Trophoblast cell (in vitro differentiated cells and primary cell): ENCODE data around the gene COL5A1.
"Not testable (repeated sequence)": the region's sequence is repeated elsewhere in the genome, so short reads cannot be mapped to it uniquely, and the experiment has no call there.

Experiments used
- DNase-seq, 2 donors: peaks; one replicate each; pipeline ENCODE4 v3.0.0-alpha.2; 2016
- H2AFZ ChIP-seq: 2 replicates; pipeline ENCODE4 v1.6.1; 2013; ENCODE audit warnings: low read length, moderate library complexity, mild to moderate bottlenecking; ENCODE audit not compliant: insufficient read depth, poor library complexity
- H2AK5ac ChIP-seq: 2 replicates; pipeline ENCODE4 v1.6.1; 2013; ENCODE audit warnings: mild to moderate bottlenecking, low read length
- H2BK120ac ChIP-seq: 2 replicates; pipeline ENCODE4 v1.6.1; 2013; ENCODE audit warnings: low read length, mild to moderate bottlenecking, moderate library complexity; ENCODE audit not compliant: insufficient read depth, poor library complexity
- H2BK12ac ChIP-seq: 2 replicates; pipeline ENCODE4 v1.6.1; 2013; ENCODE audit warnings: mild to moderate bottlenecking, low read length, moderate library complexity
- H2BK5ac ChIP-seq: 2 replicates; pipeline ENCODE4 v1.6.1; 2013; ENCODE audit warnings: low read length, low read depth, moderate library complexity, mild to moderate bottlenecking; ENCODE audit not compliant: poor library complexity
- H3K14ac ChIP-seq: 2 replicates; pipeline ENCODE4 v1.6.1; 2013; ENCODE audit warnings: mild to moderate bottlenecking, low read length
- H3K18ac ChIP-seq: 2 replicates; pipeline ENCODE4 v1.6.1; 2013; ENCODE audit warnings: mild to moderate bottlenecking, low read length
- H3K23ac ChIP-seq: 2 replicates; pipeline ENCODE4 v1.6.1; 2013; ENCODE audit warnings: low read length
- H3K27ac ChIP-seq: 2 replicates; pipeline ENCODE4 v1.5.1; 2013; ENCODE audit warnings: low read depth, mild to moderate bottlenecking, inconsistent platforms, low read length, moderate library complexity
- H3K27me3 ChIP-seq: 2 replicates; pipeline ENCODE4 v1.6.1; 2013; ENCODE audit warnings: inconsistent platforms, mild to moderate bottlenecking, low read length, moderate library complexity; ENCODE audit not compliant: insufficient read depth
- H3K36me3 ChIP-seq, 2 experiments: 1 replicate in 1 of 2; 2 replicates in 1 of 2; pipeline ENCODE4 v1.6.1; 2013; ENCODE audit warnings: low read length in 2 of 2, mild to moderate bottlenecking in 2 of 2, moderate library complexity in 1 of 2; ENCODE audit not compliant: insufficient read depth in 2 of 2, control insufficient read depth in 1 of 2
- H3K4ac ChIP-seq: 2 replicates; pipeline ENCODE4 v1.6.1; 2013; ENCODE audit warnings: low read depth, mild to moderate bottlenecking, low read length, moderate library complexity
- H3K4me1 ChIP-seq, 2 experiments: 1 replicate in 1 of 2; 2 replicates in 1 of 2; pipeline ENCODE4 v1.6.1; 2013; ENCODE audit warnings: low read length in 2 of 2, mild to moderate bottlenecking in 2 of 2, moderate library complexity in 1 of 2; ENCODE audit not compliant: insufficient read depth in 2 of 2, control insufficient read depth in 1 of 2
- H3K4me2 ChIP-seq: 2 replicates; pipeline ENCODE4 v1.6.1; 2013; ENCODE audit warnings: inconsistent platforms, mild to moderate bottlenecking, low read length, moderate library complexity
- H3K4me3 ChIP-seq: 2 replicates; pipeline ENCODE4 v1.5.1; 2013; ENCODE audit warnings: mild to moderate bottlenecking, low read depth, low read length, inconsistent platforms
- H3K79me1 ChIP-seq: one replicate; pipeline ENCODE4 v1.6.1; 2013; ENCODE audit warnings: low read length
- H3K79me2 ChIP-seq: 2 replicates; pipeline ENCODE4 v1.6.1; 2013; ENCODE audit warnings: low read length, mild to moderate bottlenecking; ENCODE audit not compliant: control insufficient read depth, insufficient read depth, poor library complexity
- H3K9ac ChIP-seq: 2 replicates; pipeline ENCODE4 v1.6.1; 2013; ENCODE audit warnings: mild to moderate bottlenecking, low read length
- H3K9me3 ChIP-seq: 2 replicates; pipeline ENCODE4 v1.6.1; 2013; ENCODE audit warnings: low read depth, mild to moderate bottlenecking, control low read depth, inconsistent platforms, low read length; ENCODE audit not compliant: insufficient read depth
- H4K12ac ChIP-seq: 2 replicates; pipeline ENCODE4 v1.6.1; 2013; ENCODE audit warnings: low read depth, mild to moderate bottlenecking, low read length, moderate library complexity
- H4K8ac ChIP-seq: 2 replicates; pipeline ENCODE4 v1.6.1; 2013; ENCODE audit warnings: low read depth, mild to moderate bottlenecking, low read length, moderate library complexity
- H4K91ac ChIP-seq: one replicate; pipeline ENCODE4 v1.6.1; 2013; ENCODE audit warnings: low read depth, mild to moderate bottlenecking, low read length, moderate library complexity
- WGBS: extraction: QIAGEN DNeasy Blood & Tissue Kit; methylation state at CpG from one replicate; pipeline ENCODE4 v1.1.7; 2013; ENCODE audit warnings: missing lambda C conversion rate; ENCODE audit not compliant: insufficient read length, insufficient coverage; ENCODE audit errors: extremely low coverage; 5-methylcytosine and 5-hydroxymethylcytosine counted together

COL5A1 gene

DNA sequence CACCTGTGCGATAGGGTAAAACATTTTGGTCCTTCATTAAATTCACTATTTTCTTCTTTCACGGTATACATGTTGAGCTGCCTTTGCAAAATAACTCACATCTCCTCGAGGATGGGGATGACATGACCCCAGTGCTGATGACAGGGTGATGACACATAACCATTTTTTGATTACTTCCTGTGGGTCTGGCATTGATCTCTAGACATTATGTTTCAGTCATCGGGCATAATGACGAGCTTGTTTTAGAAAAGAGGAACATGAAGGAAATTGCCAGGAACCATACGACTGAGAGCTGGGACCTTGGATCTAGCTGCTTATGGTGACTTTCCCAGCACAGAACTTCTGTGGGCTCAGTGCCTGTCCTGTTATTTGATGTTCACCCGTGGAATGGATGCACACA, 25.2 kb downstream of the COL5A1 start:
- H3K27ac ChIP-seq = no peak overlapping the region
- H3K9me3 ChIP-seq = peaks cover 3% of the 10 kb centered on the region
- H3K18ac ChIP-seq = no peak overlapping the region
- H2AFZ ChIP-seq = no peak overlapping the region
- no peaks in the 10 kb centered on the region for H3K27me3 ChIP-seq
- DNase-seq = no peak
- no peak overlapping the region for H3K9ac ChIP-seq
- H3K79me1 ChIP-seq = peaks cover 33% of the 10 kb centered on the region
- no peak overlapping the region for H3K4me2 ChIP-seq
- no peak overlapping the region for H4K91ac ChIP-seq
- no peak overlapping the region for H2AK5ac ChIP-seq
- H4K8ac ChIP-seq = no peak overlapping the region
- H2BK12ac ChIP-seq = no peak overlapping the region
- peaks cover 43 to 61% of the 10 kb centered on the region in 2 experiments for H3K4me1 ChIP-seq
- no peak overlapping the region for H3K4ac ChIP-seq
- H3K4me3 ChIP-seq = no peak overlapping the region
- WGBS = no CpG with 5 or more reads among the region's 7 CpGs
- no peak overlapping the region for H3K14ac ChIP-seq
- no peak overlapping the region for H3K23ac ChIP-seq
- no peak overlapping the region for H2BK5ac ChIP-seq
- peaks cover 26 to 34% of the 10 kb centered on the region in 2 experiments for H3K36me3 ChIP-seq
- no peak overlapping the region for H4K12ac ChIP-seq
- no peak overlapping the region for H2BK120ac ChIP-seq
- peaks cover 6% of the 10 kb centered on the region for H3K79me2 ChIP-seq

DNA sequence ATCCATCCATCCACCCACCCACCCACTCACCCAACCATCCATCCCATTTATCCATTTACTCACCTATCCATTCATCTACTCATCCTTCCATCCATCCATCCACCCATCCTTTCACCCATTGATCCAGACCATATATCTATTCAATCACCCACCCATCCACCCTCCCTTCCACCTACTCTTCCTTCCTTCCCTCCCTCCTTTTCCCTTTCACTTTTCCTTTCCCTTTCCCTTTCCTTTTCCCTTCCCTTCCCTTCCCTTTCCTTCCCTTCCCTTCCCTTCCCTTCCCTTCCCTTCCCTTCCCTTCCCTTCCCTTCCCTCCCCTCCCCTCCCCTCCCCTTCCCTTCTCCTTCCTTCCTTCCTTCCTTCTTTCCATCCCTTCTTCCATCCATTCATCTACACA, 27.4 kb downstream of the COL5A1 start:
- not testable (repeated sequence) for H3K14ac ChIP-seq, H4K91ac ChIP-seq, DNase-seq, H3K79me2 ChIP-seq, H2BK120ac ChIP-seq, H3K4me2 ChIP-seq, H4K8ac ChIP-seq, H3K23ac ChIP-seq, H4K12ac ChIP-seq, H2BK12ac ChIP-seq, H3K9ac ChIP-seq, H3K9me3 ChIP-seq, H3K4ac ChIP-seq, H2AK5ac ChIP-seq, H2BK5ac ChIP-seq, H2AFZ ChIP-seq, H3K18ac ChIP-seq, H3K4me3 ChIP-seq, H3K27me3 ChIP-seq
- H3K4me1 ChIP-seq = peaks cover 28 to 45% of the 10 kb centered on the region in 2 experiments
- peaks cover 17% of the 10 kb centered on the region for H3K79me1 ChIP-seq
- H3K36me3 ChIP-seq = peaks cover 24 to 30% of the 10 kb centered on the region in 2 experiments
- peak overlapping the region; percentile 90 for H3K27ac ChIP-seq

GRCh38 chr9:134669399-134669955, 27.9 kb downstream of the COL5A1 start:
- H3K4me1 ChIP-seq = peaks cover 28 to 45% of the 10 kb centered on the region in 2 experiments
- H3K79me2 ChIP-seq = peaks cover 2% of the 10 kb centered on the region
- H2BK120ac ChIP-seq = peak overlapping the region; percentile 65
- peak overlapping the region; percentile 37 for H4K8ac ChIP-seq
- H3K9me3 ChIP-seq = peaks cover 3% of the 10 kb centered on the region
- H3K4ac ChIP-seq = peak overlapping the region; percentile 77
- peak overlapping the region; percentile 46 for H4K91ac ChIP-seq
- peak overlapping the region; percentile 65 for H3K18ac ChIP-seq
- peaks cover 16% of the 10 kb centered on the region for H3K79me1 ChIP-seq
- H3K27ac ChIP-seq = peak overlapping the region; percentile 90
- H2BK5ac ChIP-seq = peak overlapping the region; percentile 77
- H3K27me3 ChIP-seq = no peaks in the 10 kb centered on the region
- no peak overlapping the region for H3K4me3 ChIP-seq
- H4K12ac ChIP-seq = no peak overlapping the region
- H2AK5ac ChIP-seq = peak overlapping the region; percentile 34
- H3K23ac ChIP-seq = no peak overlapping the region
- no CpG with 5 or more reads among the region's 9 CpGs for WGBS
- H3K9ac ChIP-seq = no peak overlapping the region
- peak overlapping the region; percentile 77 for H2BK12ac ChIP-seq
- no peak overlapping the region for H3K4me2 ChIP-seq
- H3K14ac ChIP-seq = peak overlapping the region; percentile 50
- no peak for DNase-seq
- H3K36me3 ChIP-seq = peaks cover 22 to 28% of the 10 kb centered on the region in 2 experiments
- no peak overlapping the region for H2AFZ ChIP-seq

GRCh38 chr9:134670042-134670525, 28.5 kb downstream of the COL5A1 start:
- Histone ChIP-seq H3K27me3 (no peaks in the 10 kb centered on the region), H2AFZ (no peak overlapping the region), H4K12ac (no peak overlapping the region), H3K4me3 (no peak overlapping the region), H2BK120ac (peak overlapping the region; percentile 60), H3K4ac (peak overlapping the region; percentile 21), H2BK12ac (peak overlapping the region; percentile 30), H3K9me3 (peaks cover 3% of the 10 kb centered on the region), H3K79me2 (peaks cover 2% of the 10 kb centered on the region), H3K23ac (no peak overlapping the region), H3K4me1 (peaks cover 28 to 45% of the 10 kb centered on the region in 2 experiments), H3K79me1 (peaks cover 15% of the 10 kb centered on the region), H3K9ac (no peak overlapping the region), H3K14ac (no peak overlapping the region), H3K27ac (peak overlapping the region; percentile 90), H4K91ac (peak overlapping the region; percentile 79), H4K8ac (peak overlapping the region; percentile 21), H2AK5ac (no peak overlapping the region), H2BK5ac (peak overlapping the region; percentile 68), H3K4me2 (no peak overlapping the region), H3K18ac (peak overlapping the region; percentile 44), H3K36me3 (peaks cover 18 to 26% of the 10 kb centered on the region in 2 experiments)
- DNase-seq = peak; percentile 85 to 99
- no CpG with 5 or more reads among the region's 6 CpGs for WGBS
